Measurements from ENCODE around the gene OPN1SW.

- TF ChIP-seq, protein P1, sequence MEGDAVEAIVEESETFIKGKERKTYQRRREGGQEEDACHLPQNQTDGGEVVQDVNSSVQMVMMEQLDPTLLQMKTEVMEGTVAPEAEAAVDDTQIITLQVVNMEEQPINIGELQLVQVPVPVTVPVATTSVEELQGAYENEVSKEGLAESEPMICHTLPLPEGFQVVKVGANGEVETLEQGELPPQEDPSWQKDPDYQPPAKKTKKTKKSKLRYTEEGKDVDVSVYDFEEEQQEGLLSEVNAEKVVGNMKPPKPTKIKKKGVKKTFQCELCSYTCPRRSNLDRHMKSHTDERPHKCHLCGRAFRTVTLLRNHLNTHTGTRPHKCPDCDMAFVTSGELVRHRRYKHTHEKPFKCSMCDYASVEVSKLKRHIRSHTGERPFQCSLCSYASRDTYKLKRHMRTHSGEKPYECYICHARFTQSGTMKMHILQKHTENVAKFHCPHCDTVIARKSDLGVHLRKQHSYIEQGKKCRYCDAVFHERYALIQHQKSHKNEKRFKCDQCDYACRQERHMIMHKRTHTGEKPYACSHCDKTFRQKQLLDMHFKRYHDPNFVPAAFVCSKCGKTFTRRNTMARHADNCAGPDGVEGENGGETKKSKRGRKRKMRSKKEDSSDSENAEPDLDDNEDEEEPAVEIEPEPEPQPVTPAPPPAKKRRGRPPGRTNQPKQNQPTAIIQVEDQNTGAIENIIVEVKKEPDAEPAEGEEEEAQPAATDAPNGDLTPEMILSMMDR (IDR thresholded peaks at IDR 0.05; ENCODE audit: low read length): no peak
- TF ChIP-seq EZH2 (IDR thresholded peaks at IDR 0.05; ENCODE audit: borderline replicate concordance, low read length): no peak
Measured at GRCh38 chr7:128743112-128743772, 32.4 kb downstream of the OPN1SW start.

Data from OCI-LY1 (cell line).